Fibroblast of villous mesenchyme (primary cell): Measurements from ENCODE around the gene SIL1. TPM values are rescaled to one million over a fixed set of nuclear protein-coding genes. Genes with fewer than 3 reads are reported as not detected.
"Not testable (repeated sequence)": the region's sequence is repeated elsewhere in the genome, so short reads cannot be mapped to it uniquely, and the experiment has no call there.

Experiments
- DNase-seq: peaks from one replicate; pipeline ENCODE4 v3.0.0-alpha.2; 2010; ENCODE audit warnings: low read depth
- H3K4me3 ChIP-seq: 2 replicates; pipeline ENCODE4 v1.5.1; 2011; ENCODE audit warnings: low read depth, mild to moderate bottlenecking, low read length
- total RNA-seq: library from RNA; depleted of rRNA; stranded (reverse); fragments of >200 nt; gene quantifications from 2 replicates; pipeline ENCODE4 v1.2.3, GENCODE V29; 2012
- TF ChIP-seq, protein P1 (sequence below): IDR thresholded peaks from 2 replicates; pipeline ENCODE4 v1.5.1; 2012; ENCODE audit warnings: low read depth, mild to moderate bottlenecking, low read length; ENCODE audit not compliant: insufficient read depth

Gene SIL1
- total RNA-seq, 1 donor = 57.0 TPM

DNA sequence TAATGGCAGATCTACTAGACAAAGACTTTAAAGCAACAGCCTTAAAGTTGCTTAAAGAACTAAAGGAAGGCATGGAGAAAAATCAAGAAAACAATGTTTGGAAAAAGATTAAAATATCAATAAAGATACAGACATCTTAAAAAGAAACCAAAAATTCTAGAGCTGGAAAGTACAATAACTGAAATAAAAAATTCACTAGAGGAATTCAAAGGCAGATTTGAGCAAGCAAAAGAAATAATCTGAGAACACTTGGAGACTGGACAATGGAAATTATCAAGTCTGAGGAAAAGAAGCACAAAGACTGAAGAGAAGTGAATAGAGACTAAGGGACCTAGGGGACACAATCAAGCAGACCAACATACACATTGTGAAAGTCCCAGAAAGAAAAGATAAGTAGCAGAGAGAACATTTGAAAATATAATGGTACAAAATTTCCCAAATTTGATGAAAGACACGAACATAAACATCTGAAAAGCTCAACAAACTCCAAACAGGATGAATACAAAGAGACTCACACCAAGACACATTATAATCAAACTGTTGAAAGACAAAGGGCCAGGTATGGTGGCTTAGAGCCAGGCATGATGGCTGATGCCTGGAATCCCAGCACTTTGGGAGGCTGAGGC lies 26.3 kb downstream of the SIL1 start:
- H3K4me3 ChIP-seq = no peak overlapping the region
- no peak for DNase-seq
- TF ChIP-seq, protein P1, sequence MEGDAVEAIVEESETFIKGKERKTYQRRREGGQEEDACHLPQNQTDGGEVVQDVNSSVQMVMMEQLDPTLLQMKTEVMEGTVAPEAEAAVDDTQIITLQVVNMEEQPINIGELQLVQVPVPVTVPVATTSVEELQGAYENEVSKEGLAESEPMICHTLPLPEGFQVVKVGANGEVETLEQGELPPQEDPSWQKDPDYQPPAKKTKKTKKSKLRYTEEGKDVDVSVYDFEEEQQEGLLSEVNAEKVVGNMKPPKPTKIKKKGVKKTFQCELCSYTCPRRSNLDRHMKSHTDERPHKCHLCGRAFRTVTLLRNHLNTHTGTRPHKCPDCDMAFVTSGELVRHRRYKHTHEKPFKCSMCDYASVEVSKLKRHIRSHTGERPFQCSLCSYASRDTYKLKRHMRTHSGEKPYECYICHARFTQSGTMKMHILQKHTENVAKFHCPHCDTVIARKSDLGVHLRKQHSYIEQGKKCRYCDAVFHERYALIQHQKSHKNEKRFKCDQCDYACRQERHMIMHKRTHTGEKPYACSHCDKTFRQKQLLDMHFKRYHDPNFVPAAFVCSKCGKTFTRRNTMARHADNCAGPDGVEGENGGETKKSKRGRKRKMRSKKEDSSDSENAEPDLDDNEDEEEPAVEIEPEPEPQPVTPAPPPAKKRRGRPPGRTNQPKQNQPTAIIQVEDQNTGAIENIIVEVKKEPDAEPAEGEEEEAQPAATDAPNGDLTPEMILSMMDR = no peak

DNA sequence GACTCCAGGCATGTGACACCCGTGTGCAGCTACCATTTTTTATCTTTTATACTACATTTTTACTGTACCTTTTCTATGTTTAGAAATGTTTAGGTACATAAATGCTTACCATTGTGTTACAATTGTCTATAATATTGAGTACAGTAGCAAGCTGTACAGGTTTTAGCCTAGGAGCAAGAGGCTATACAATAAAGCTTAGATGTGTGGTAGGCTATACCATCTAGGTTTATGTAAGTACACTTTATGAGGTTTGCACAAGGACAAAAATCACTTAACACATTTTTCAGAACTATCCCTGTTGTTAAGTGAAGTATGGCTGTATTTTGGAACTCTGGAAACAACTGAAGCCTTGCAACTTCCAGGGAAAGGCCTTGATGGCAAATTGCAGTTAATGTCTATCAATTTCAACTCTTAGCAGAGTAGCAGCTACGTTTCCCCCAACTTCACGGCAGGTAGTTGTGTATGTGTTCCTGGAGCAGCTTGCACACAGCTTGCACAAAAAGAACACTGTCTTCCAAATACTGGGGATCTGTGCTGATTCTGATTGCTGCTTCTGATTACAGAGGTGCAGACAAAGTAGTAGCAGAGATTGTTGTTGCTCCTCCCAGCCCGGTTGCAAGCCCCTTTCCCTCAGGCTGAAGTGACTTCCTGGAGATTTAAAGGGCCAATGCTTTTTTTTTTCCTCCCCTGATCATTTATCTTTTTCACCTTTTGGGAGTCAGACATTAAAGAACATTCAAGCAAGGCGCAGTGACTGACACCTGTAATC lies 30.0 kb downstream of the SIL1 start:
- TF ChIP-seq, protein P1 = no peak
- DNase-seq = no peak

DNA sequence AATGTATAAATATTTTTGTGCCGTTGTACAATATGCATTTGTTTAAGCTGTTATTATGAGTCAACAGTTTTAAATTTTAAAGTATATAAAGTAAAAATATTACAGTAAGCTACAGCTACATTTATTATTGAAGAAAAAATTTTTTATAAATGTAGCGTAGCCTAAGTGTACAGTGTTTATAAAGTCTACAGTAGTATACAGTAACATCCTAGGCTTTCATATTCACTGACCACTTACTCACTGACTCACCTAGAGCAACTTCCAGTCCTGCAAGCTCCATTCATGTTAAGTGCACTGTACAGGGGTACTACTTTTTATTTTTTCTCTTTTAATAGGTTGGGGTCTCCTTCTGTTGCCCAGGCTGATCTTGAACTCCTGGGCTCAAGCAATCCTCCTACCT lies 30.6 kb downstream of the SIL1 start:
- TF ChIP-seq, protein P1 = no peak
- no peak overlapping the region for H3K4me3 ChIP-seq
- no peak for DNase-seq

More for the DNA sequence above, 30.0 kb downstream of the SIL1 start:
- no peak overlapping the region for H3K4me3 ChIP-seq

DNA sequence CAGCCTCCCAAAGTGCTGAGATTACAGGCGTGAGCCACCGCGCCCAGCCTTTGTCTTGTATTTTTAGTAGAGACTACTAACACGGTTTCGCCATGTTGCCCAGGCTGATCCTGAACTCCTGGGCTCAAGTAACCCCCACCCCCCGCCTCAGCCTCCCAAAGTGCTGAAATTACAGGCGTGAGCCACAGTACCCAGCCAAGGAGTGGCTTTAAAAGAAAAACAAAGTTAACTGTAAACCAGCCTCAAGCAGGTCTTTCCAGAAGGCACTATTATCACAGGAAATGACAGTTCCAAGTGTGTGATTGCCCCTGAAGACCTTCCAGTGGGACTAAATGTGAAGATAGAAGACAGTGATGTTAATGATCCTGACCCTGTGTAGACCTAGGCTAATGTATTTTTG lies 31.1 kb downstream of the SIL1 start:
- TF ChIP-seq, protein P1 = no peak
- no peak for DNase-seq
- no peak overlapping the region for H3K4me3 ChIP-seq

DNA sequence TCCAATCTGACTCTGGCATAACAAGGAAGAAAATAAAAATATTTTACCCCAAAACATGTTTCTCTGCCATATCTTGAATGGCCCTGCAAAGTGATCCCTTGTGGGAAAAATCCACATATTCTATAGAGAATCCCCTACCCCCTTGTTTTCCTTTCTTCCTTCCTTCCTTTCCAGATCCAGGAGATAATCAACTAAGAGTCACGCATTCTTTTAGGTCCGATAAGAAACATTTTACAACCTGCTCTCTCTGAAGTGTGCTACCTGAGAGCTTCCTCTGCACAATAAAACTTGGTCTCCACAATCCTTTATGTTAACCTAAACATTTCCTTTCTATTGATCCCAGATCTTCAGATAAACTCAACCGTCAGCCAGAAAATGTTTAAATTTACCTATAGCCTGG lies 33.3 kb downstream of the SIL1 start:
- H3K4me3 ChIP-seq, DNase-seq: not testable (repeated sequence)

DNA sequence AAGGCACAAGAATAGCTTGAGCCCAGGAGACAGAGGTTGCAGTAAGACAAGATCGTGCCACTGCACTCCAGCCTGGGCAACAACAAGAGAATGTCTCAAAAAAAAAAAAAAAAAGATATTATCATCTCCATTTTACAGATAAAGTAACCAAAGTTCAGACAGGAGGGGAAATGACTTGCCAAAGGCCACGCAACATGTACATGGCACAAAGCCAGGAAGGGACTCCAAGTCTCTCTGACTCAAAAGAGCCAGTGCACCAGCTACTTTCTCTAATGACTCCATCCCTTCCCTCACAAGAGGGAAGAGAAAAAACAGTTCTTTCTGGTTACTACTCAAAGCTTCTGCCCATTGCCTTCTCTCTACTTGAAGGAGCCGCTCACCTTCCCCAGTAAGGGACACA lies 34.1 kb downstream of the SIL1 start:
- no peak for DNase-seq
- TF ChIP-seq, protein P1 = no peak
- H3K4me3 ChIP-seq = no peak overlapping the region

DNA sequence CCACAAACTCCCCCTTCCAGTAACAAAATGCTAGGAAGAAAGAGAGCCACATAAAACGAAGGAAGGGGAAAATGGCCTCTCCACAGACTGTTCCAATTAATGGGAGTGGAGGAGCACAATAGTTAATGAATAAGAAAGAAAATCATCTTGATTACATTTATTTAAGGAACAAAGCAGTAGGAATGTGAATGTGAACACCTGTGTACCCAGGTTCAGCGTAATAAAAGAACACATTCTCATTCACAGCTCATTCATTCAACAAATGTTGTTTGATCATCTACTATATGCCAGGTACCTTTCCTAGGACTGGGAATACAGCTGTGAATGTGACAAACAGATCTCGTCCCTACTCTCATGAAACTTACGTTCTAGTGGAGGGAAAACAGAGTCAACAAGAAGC lies 35.7 kb downstream of the SIL1 start:
- no peak for DNase-seq

More for the DNA sequence above, 35.7 kb downstream of the SIL1 start:
- TF ChIP-seq, protein P1 = no peak
- H3K4me3 ChIP-seq = no peak overlapping the region
